Endometrium (tissue), 2 donors: ENCODE results near the gene ARL4C.

Source experiments
- FAIRE-seq: peaks from 2 replicates; lab custom pipeline; 2012; peaks lifted over from hg19 to GRCh38; lab: Jason Lieb, UNC
- donor health status: control.
- donor health status: control.

The ARL4C gene

GRCh38 chr2:234497594-234498235 lies 834 bp upstream of the ARL4C start:
- no peak for FAIRE-seq

GRCh38 chr2:234496055-234496834 lies 636 bp downstream of the ARL4C start:
- FAIRE-seq = no peak

- FAIRE-seq = no peak
Measured at GRCh38 chr2:234495251-234496054, 1.4 kb downstream of the ARL4C start.

GRCh38 chr2:234494361-234495250 lies 2.3 kb downstream of the ARL4C start:
- peak; percentile 31 for FAIRE-seq

GRCh38 chr2:234493796-234494195 lies 3.1 kb downstream of the ARL4C start:
- FAIRE-seq = no peak

GRCh38 chr2:234492717-234493485 lies 4.0 kb downstream of the ARL4C start:
- FAIRE-seq = no peak

GRCh38 chr2:234491897-234492296 lies 5.0 kb downstream of the ARL4C start:
- no peak for FAIRE-seq

- no peak for FAIRE-seq
Measured at GRCh38 chr2:234491281-234491680, 5.6 kb downstream of the ARL4C start.

- FAIRE-seq = no peak
Measured at GRCh38 chr2:234490271-234491091, 6.4 kb downstream of the ARL4C start.

- FAIRE-seq = no peak
Measured at GRCh38 chr2:234488913-234489451, 7.9 kb downstream of the ARL4C start.

GRCh38 chr2:234488486-234488885 lies 8.4 kb downstream of the ARL4C start:
- no peak for FAIRE-seq

GRCh38 chr2:234487356-234487755 lies 9.5 kb downstream of the ARL4C start:
- FAIRE-seq = no peak

GRCh38 chr2:234483568-234484251 lies 13.2 kb downstream of the ARL4C start:
- no peak for FAIRE-seq

GRCh38 chr2:234481301-234481700 lies 15.6 kb downstream of the ARL4C start:
- no peak for FAIRE-seq

- no peak for FAIRE-seq
Measured at GRCh38 chr2:234480337-234480736, 16.5 kb downstream of the ARL4C start.

GRCh38 chr2:234479465-234479864 lies 17.4 kb downstream of the ARL4C start:
- no peak for FAIRE-seq

- FAIRE-seq = no peak
Measured at GRCh38 chr2:234478121-234478858, 18.6 kb downstream of the ARL4C start.

GRCh38 chr2:234476766-234477165 lies 20.1 kb downstream of the ARL4C start:
- no peak for FAIRE-seq

- no peak for FAIRE-seq
Measured at GRCh38 chr2:234474654-234475053, 22.2 kb downstream of the ARL4C start.
